HCT116 (cell line): ENCODE results near the gene ZNF804B. TPM values are rescaled to one million over a fixed set of nuclear protein-coding genes. Genes with fewer than 3 reads are reported as not detected.

Experiments used
- ATAC-seq: fragments of 200-7000 bp; cut with Tn5 transposase; 2 replicates; pipeline ENCODE4 v1.9.1; 2020; ENCODE audit warnings: mild to moderate bottlenecking, moderate library complexity
- BruUV-seq: library from RNA; stranded (reverse); fragments of 400-500 nt; replicated peaks from 2 replicates; lab custom pipeline; 2021; lab: Mats Ljungman, UMichigan
- CTCF ChIA-PET: fragments of 300-600 bp; sonication (Branson Sonifier 250); formaldehyde crosslinking; loops from one replicate; lab custom pipeline; 2021; ENCODE audit warnings: antibody characterized with exemption; lab: Charles Lee
- POLR2A ChIA-PET: fragments of 300-600, 350-600 bp; sonication (Branson Sonifier 250); formaldehyde crosslinking; loops from one replicate; lab custom pipeline; 2021; ENCODE audit warnings: antibody characterized with exemption; lab: Charles Lee
- RAD21 ChIA-PET, 2 experiments: fragments of 300-600 bp; sonication (Branson Sonifier 250); formaldehyde crosslinking; loops; one replicate each; lab custom pipeline; 2023; ENCODE audit warnings: low total read pairs in 2 of 2; ENCODE audit not compliant: uncharacterized antibody in 2 of 2, unreplicated experiment in 2 of 2, low non-redundant PET in 1 of 2; lab: Charles Lee
- DNase-seq: peaks from one replicate; pipeline ENCODE4 v3.0.0-alpha.2; 2010; ENCODE audit warnings: low read depth, low spot score
- H2AFZ ChIP-seq: fragments of 200-600 bp; shearing (Covaris generic), sonication (generic); 2 replicates; pipeline ENCODE4 v1.6.1; 2017; ENCODE audit warnings: low read depth, mixed run types, mixed read lengths, antibody characterized with exemption, low read length; ENCODE audit not compliant: poor library complexity, severe bottlenecking
- H3K27ac ChIP-seq: 2 replicates; pipeline ENCODE4 v1.5.1; 2012; ENCODE audit warnings: low read depth, low read length
- H3K27me3 ChIP-seq: fragments of 200-600 bp; sonication (generic); 2 replicates; pipeline ENCODE4 v1.6.1; 2016; ENCODE audit warnings: mixed run types, low read length, mixed read lengths; ENCODE audit not compliant: insufficient read depth
- H3K36me3 ChIP-seq, 2 experiments: fragments of 200-500 bp in 1 of 2; fragments of 200-600 bp in 1 of 2; sonication (Bioruptor generic) in 1 of 2; sonication (generic) in 1 of 2; 2 replicates each; pipeline versions ENCODE4 v1.5.1 to v1.6.1; 2014 to 2016; ENCODE audit warnings: low read length in 2 of 2, inconsistent platforms in 1 of 2, mixed read lengths in 1 of 2, mixed run types in 1 of 2; ENCODE audit not compliant: insufficient read depth in 2 of 2, control insufficient read depth in 1 of 2
- H3K4me1 ChIP-seq, 2 experiments: fragments of 200-600 bp in 1 of 2; sonication (generic) in 1 of 2; 2 replicates each; pipeline versions ENCODE4 v1.5.1 to v1.6.1; 2012 to 2017; ENCODE audit warnings: low read length in 2 of 2, inconsistent platforms in 1 of 2, mild to moderate bottlenecking in 1 of 2, mixed read lengths in 1 of 2, mixed run types in 1 of 2, moderate library complexity in 1 of 2; ENCODE audit not compliant: insufficient read depth in 2 of 2, control insufficient read depth in 1 of 2
- H3K4me2 ChIP-seq: fragments of 200-600 bp; sonication (generic); 2 replicates; pipeline ENCODE4 v1.6.1; 2017; ENCODE audit warnings: mixed run types, low read length, mixed read lengths
- H3K4me3 ChIP-seq, 2 experiments: fragments of 200-600 bp in 1 of 2; sonication (generic) in 1 of 2; replicated peaks in 1 of 2; 2 replicates each; pipeline ENCODE4 v1.5.1; 2011 to 2016; ENCODE audit warnings: low read length in 2 of 2, control low read depth in 1 of 2, low read depth in 1 of 2, mild to moderate bottlenecking in 1 of 2, mixed read lengths in 1 of 2, mixed run types in 1 of 2
- H3K79me2 ChIP-seq: fragments of 200-600 bp; sonication (generic); 2 replicates; pipeline ENCODE4 v1.6.1; 2017; ENCODE audit warnings: mild to moderate bottlenecking, mixed run types, low read length, moderate library complexity, mixed read lengths; ENCODE audit not compliant: insufficient read depth
- H3K9ac ChIP-seq: fragments of 200-600 bp; sonication (generic); 2 replicates; pipeline ENCODE4 v1.6.1; 2016; ENCODE audit warnings: low read length, mixed read lengths
- H3K9me2 ChIP-seq: fragments of 200-600 bp; sonication (generic), shearing (Covaris generic); 2 replicates; pipeline ENCODE4 v1.6.1; 2017; ENCODE audit warnings: mixed run types, mild to moderate bottlenecking, moderate library complexity; ENCODE audit not compliant: insufficient read depth
- H3K9me3 ChIP-seq, 2 experiments: fragments of 200-500 bp in 1 of 2; fragments of 200-600 bp in 1 of 2; sonication (Bioruptor generic) in 1 of 2; sonication (generic) in 1 of 2; 2 replicates each; pipeline ENCODE4 v1.6.1; 2014 to 2017; ENCODE audit warnings: low read length in 2 of 2, mixed read lengths in 2 of 2, inconsistent platforms in 1 of 2, low read depth in 1 of 2, mild to moderate bottlenecking in 1 of 2, mixed run types in 1 of 2, moderate library complexity in 1 of 2; ENCODE audit not compliant: control insufficient read depth in 1 of 2, insufficient read depth in 1 of 2
- H4K20me1 ChIP-seq: fragments of 200-600 bp; sonication (generic), shearing (Covaris generic); 2 replicates; pipeline ENCODE4 v1.6.1; 2017; ENCODE audit warnings: mixed run types, mild to moderate bottlenecking, moderate library complexity; ENCODE audit not compliant: insufficient read depth
- CBX3 ChIP-seq: IDR thresholded peaks from 2 replicates; pipeline ENCODE4 v1.6.1; 2012; ENCODE audit warnings: low read depth
- CEBPB ChIP-seq: IDR thresholded peaks from 2 replicates; pipeline ENCODE4 v1.6.1; 2012; ENCODE audit warnings: low read depth
- CTCF ChIP-seq, 3 experiments: fragments of 200-600 bp in 1 of 3; sonication (generic) in 1 of 3; IDR thresholded peaks in 2 of 3; conservative IDR thresholded peaks in 1 of 3; 2 replicates each; pipeline ENCODE4 v1.5.1; 2012 to 2017; ENCODE audit warnings: low read depth in 2 of 3, low read length in 2 of 3, antibody characterized with exemption in 1 of 3, borderline replicate concordance in 1 of 3, control low read depth in 1 of 3, mild to moderate bottlenecking in 1 of 3, mixed read lengths in 1 of 3, mixed run types in 1 of 3, moderate library complexity in 1 of 3; ENCODE audit not compliant: insufficient read depth in 1 of 3
- EGR1 ChIP-seq: IDR thresholded peaks from 2 replicates; pipeline ENCODE4 v1.6.1; 2012; ENCODE audit warnings: low read depth
- ELF1 ChIP-seq: IDR thresholded peaks from 2 replicates; pipeline ENCODE4 v1.6.1; 2012; ENCODE audit warnings: low read depth, borderline replicate concordance
- EZH2 ChIP-seq: fragments of 200-600 bp; sonication (generic); IDR thresholded peaks from 2 replicates; pipeline ENCODE4 v1.6.1; 2017; ENCODE audit warnings: antibody characterized with exemption, mixed run types
- FOSL1 ChIP-seq: IDR thresholded peaks from 2 replicates; pipeline ENCODE4 v1.6.1; 2012; ENCODE audit warnings: low read depth
- JUND ChIP-seq: IDR thresholded peaks from 2 replicates; pipeline ENCODE4 v1.6.1; 2012
- POLR2A ChIP-seq: IDR thresholded peaks from 2 replicates; pipeline ENCODE4 v1.7.0; 2011; ENCODE audit warnings: borderline replicate concordance; ENCODE audit not compliant: insufficient read depth, insufficient read length; ENCODE audit errors: extremely low read depth
- POLR2AphosphoS5 ChIP-seq: IDR thresholded peaks from 2 replicates; pipeline ENCODE4 v1.6.1; 2011; ENCODE audit warnings: mild to moderate bottlenecking, low read depth, low read length, moderate library complexity
- RAD21 ChIP-seq: IDR thresholded peaks from 2 replicates; pipeline ENCODE4 v1.6.1; 2012; ENCODE audit warnings: low read depth, mild to moderate bottlenecking
- SIN3A ChIP-seq: IDR thresholded peaks from 2 replicates; pipeline ENCODE4 v1.6.1; 2012; ENCODE audit warnings: low read depth
- SP1 ChIP-seq: IDR thresholded peaks from 2 replicates; pipeline ENCODE4 v1.6.1; 2012; ENCODE audit warnings: low read depth
- TCF7L2 ChIP-seq: IDR thresholded peaks from 2 replicates; pipeline ENCODE4 v1.7.0; 2011; ENCODE audit warnings: borderline replicate concordance, inconsistent platforms; ENCODE audit not compliant: insufficient read depth, insufficient read length; ENCODE audit errors: extremely low read depth
- YY1 ChIP-seq: IDR thresholded peaks from 2 replicates; pipeline ENCODE4 v1.6.1; 2011; ENCODE audit warnings: low read length, low read depth, moderate library complexity, mild to moderate bottlenecking; ENCODE audit not compliant: insufficient replicate concordance; ENCODE audit errors: extremely low read depth
- ZFX ChIP-seq: fragments of 450-650 bp; IDR thresholded peaks from 2 replicates; pipeline ENCODE4 v1.6.1; 2017
- ZNF274 ChIP-seq: fragments of 200-500 bp; sonication (Bioruptor generic); IDR thresholded peaks from 2 replicates; pipeline ENCODE4 v1.6.1; 2014; ENCODE audit warnings: mild to moderate bottlenecking, low read depth, low read length, inconsistent platforms
- intact Hi-C: fragments of 100-400 bp; cut with micrococcal nuclease; formaldehyde crosslinking; loops from 2 replicates; pipeline ENCODE4 v1.10.0; 2022
- total RNA-seq: library from RNA; stranded (reverse); gene quantifications from one replicate; pipeline ENCODE4 v1.2.1, GENCODE V29; 2021; ENCODE audit not compliant: unreplicated experiment
- TF ChIP-seq, protein P1 (sequence below): IDR thresholded peaks from 2 replicates; pipeline ENCODE4 v1.6.1; 2012; ENCODE audit warnings: low read depth

The ZNF804B gene
- total RNA-seq, 1 experiment from 2014 or later = not detected

DNA sequence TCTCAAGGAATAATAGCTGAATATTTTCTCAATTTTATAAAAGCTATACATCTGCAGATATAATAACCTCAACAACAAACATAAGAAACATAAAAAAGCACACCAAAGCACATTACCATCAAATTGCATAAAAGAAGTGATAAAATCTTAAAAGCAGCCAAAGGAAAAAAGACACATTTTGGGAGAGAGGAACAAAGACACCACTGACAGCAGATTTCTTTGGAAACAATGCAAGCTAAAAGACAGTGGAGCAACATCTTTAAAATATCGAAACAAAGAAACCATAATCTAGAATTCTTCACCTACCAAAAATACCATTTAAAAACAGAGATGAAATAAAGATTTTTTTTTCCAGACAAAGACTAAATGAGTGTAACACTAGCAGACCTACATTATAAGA is 91.7 kb downstream of the ZNF804B start:
- ChIA-PET POLR2A (no interaction called here), CTCF (interaction anchor here (1.0 kb wide), 1 partner anchor 16 kb away, joined by 3 read pairs; no protein-coding TSS in a partner anchor), RAD21 (no interaction called here)
- Histone ChIP-seq H2AFZ (no peak overlapping the region), H3K27ac (no peak overlapping the region), H3K4me2 (no peak overlapping the region), H3K36me3 (no peaks in the 10 kb centered on the region), H3K4me3 (no peak overlapping the region), H3K27me3 (no peaks in the 10 kb centered on the region), H3K4me1 (no peaks in the 10 kb centered on the region), H4K20me1 (no peaks in the 10 kb centered on the region), H3K9me2 (no peaks in the 10 kb centered on the region), H3K9ac (no peak overlapping the region), H3K79me2 (no peaks in the 10 kb centered on the region), H3K9me3 (peaks cover 0 to 4% of the 10 kb centered on the region in 2 experiments; a peak in 2 of 4 replicates)
- DNase-seq = no peak
- intact Hi-C loops = no loop called here
- BruUV-seq = no TSS peak
- no peak for TF ChIP-seq YY1
- no peak for TF ChIP-seq RAD21
- no peak for TF ChIP-seq EGR1
- no peak for TF ChIP-seq CEBPB
- no peak for TF ChIP-seq POLR2A
- TF ChIP-seq SP1 = no peak
- ATAC-seq = no peak

- Histone ChIP-seq H3K9me3 (no peaks in the 10 kb centered on the region), H3K4me2 (no peak overlapping the region), H3K27ac (no peak overlapping the region), H3K4me1 (no peaks in the 10 kb centered on the region), H2AFZ (no peak overlapping the region), H3K36me3 (no peaks in the 10 kb centered on the region), H3K27me3 (no peaks in the 10 kb centered on the region), H3K9ac (no peak overlapping the region), H3K9me2 (no peaks in the 10 kb centered on the region), H4K20me1 (no peaks in the 10 kb centered on the region), H3K79me2 (no peaks in the 10 kb centered on the region), H3K4me3 (no peak overlapping the region)
- BruUV-seq = no TSS peak
- ChIA-PET RAD21 (no interaction called here), CTCF (no interaction called here), POLR2A (no interaction called here)
- intact Hi-C loops = no loop called here
- DNase-seq = no peak
- TF ChIP-seq JUND = no peak
- no peak for TF ChIP-seq ZNF274
- no peak for TF ChIP-seq EZH2
- TF ChIP-seq FOSL1 = no peak
- no peak for TF ChIP-seq ZFX
- TF ChIP-seq CBX3 = no peak
- TF ChIP-seq CTCF (IDR thresholded peaks at IDR 0.05 in 2 of 3, conservative IDR thresholded peaks at IDR 0.05 in 1 of 3; ENCODE audit: borderline replicate concordance in 1 of 3, insufficient read depth in 1 of 3, low read depth in 2 of 3, low read length in 2 of 3) = no peak
- no peak for TF ChIP-seq SIN3A
- TF ChIP-seq, protein P1, sequence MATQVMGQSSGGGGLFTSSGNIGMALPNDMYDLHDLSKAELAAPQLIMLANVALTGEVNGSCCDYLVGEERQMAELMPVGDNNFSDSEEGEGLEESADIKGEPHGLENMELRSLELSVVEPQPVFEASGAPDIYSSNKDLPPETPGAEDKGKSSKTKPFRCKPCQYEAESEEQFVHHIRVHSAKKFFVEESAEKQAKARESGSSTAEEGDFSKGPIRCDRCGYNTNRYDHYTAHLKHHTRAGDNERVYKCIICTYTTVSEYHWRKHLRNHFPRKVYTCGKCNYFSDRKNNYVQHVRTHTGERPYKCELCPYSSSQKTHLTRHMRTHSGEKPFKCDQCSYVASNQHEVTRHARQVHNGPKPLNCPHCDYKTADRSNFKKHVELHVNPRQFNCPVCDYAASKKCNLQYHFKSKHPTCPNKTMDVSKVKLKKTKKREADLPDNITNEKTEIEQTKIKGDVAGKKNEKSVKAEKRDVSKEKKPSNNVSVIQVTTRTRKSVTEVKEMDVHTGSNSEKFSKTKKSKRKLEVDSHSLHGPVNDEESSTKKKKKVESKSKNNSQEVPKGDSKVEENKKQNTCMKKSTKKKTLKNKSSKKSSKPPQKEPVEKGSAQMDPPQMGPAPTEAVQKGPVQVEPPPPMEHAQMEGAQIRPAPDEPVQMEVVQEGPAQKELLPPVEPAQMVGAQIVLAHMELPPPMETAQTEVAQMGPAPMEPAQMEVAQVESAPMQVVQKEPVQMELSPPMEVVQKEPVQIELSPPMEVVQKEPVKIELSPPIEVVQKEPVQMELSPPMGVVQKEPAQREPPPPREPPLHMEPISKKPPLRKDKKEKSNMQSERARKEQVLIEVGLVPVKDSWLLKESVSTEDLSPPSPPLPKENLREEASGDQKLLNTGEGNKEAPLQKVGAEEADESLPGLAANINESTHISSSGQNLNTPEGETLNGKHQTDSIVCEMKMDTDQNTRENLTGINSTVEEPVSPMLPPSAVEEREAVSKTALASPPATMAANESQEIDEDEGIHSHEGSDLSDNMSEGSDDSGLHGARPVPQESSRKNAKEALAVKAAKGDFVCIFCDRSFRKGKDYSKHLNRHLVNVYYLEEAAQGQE = no peak
- TF ChIP-seq TCF7L2 = no peak
- TF ChIP-seq POLR2AphosphoS5 = no peak
- no peak for TF ChIP-seq SP1
- TF ChIP-seq ELF1 = no peak
- ATAC-seq = no peak
Observed at GRCh38 chr7:88859288-88859687, 99.8 kb downstream of the ZNF804B start.
